BE2C (cell line): ENCODE measurements around the gene MACROD1.

Experiments used
- DNase-seq: peaks from one replicate; pipeline ENCODE4 v3.0.0-alpha.2; 2020
- H3K27me3 ChIP-seq: fragments of 250-450 bp; sonication (Bioruptor Pico); 2 replicates; pipeline ENCODE4 v1.5.1; 2020; ENCODE audit warnings: mild to moderate bottlenecking
- H3K36me3 ChIP-seq: fragments of 250-450 bp; sonication (Bioruptor Pico); 2 replicates; pipeline ENCODE4 v1.5.1; 2020; ENCODE audit warnings: mild to moderate bottlenecking
- H3K4me1 ChIP-seq: fragments of 250-450 bp; sonication (Bioruptor Pico); 2 replicates; pipeline ENCODE4 v1.5.1; 2020
- H3K4me3 ChIP-seq: 2 replicates; pipeline ENCODE4 v1.5.1; 2011; ENCODE audit warnings: low read depth, low read length
- H3K9me3 ChIP-seq: fragments of 250-450 bp; sonication (Bioruptor Pico); 2 replicates; pipeline ENCODE4 v1.5.1; 2020
- TF ChIP-seq, protein P1 (sequence below): IDR thresholded peaks from 2 replicates; pipeline ENCODE4 v1.5.1; 2012; ENCODE audit warnings: mild to moderate bottlenecking, low read depth, low read length

Gene MACROD1

DNA sequence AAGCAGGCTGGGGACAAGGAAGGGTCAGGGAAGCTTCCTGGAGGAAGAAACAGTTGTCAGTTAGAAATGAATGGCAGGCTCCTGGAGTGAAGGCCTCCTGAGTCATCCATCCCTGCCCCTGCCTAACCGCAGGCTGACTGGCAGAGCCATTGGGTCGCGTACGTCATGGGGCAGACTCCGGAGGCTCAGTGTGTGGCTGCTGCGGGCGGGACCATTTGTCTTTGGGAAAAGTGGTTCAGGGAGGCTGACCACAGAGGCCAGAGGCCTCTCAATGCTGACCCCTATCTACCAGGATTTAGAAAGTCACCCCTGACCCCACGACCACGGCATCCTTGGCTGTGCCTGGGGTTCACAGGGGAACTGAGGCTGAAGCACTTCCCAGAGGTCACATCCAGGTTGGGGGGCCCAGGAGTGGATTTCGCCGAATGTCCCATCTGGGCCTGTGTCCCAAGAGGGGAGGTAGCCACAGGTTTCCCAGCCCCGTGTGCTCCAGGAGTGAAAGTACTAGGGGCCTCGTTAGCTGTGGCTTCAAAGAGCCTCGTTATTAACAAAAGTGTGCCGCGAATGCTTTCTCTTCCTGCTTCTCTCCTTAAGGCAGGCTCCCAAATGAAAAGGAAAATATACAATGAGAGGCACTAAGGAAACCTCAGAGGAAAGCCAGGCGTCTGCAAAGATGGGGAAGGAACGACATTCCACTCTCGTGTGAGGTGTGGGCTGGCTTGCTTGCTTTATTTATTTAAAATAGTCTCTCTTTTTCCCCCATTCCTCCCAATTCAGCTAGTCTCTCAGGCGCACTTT is 71.3 kb downstream of the MACROD1 start:
- TF ChIP-seq, protein P1, sequence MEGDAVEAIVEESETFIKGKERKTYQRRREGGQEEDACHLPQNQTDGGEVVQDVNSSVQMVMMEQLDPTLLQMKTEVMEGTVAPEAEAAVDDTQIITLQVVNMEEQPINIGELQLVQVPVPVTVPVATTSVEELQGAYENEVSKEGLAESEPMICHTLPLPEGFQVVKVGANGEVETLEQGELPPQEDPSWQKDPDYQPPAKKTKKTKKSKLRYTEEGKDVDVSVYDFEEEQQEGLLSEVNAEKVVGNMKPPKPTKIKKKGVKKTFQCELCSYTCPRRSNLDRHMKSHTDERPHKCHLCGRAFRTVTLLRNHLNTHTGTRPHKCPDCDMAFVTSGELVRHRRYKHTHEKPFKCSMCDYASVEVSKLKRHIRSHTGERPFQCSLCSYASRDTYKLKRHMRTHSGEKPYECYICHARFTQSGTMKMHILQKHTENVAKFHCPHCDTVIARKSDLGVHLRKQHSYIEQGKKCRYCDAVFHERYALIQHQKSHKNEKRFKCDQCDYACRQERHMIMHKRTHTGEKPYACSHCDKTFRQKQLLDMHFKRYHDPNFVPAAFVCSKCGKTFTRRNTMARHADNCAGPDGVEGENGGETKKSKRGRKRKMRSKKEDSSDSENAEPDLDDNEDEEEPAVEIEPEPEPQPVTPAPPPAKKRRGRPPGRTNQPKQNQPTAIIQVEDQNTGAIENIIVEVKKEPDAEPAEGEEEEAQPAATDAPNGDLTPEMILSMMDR: no peak
- no peak for DNase-seq
- Histone ChIP-seq H3K9me3 (no peaks in the 10 kb centered on the region), H3K27me3 (no peaks in the 10 kb centered on the region), H3K36me3 (no peaks in the 10 kb centered on the region), H3K4me1 (0 out of 2 replicates have a peak, but pooled peaks cover 3% of the 10 kb centered on the region), H3K4me3 (no peak overlapping the region)

GRCh38 chr11:64093233-64094039 is 72.5 kb downstream of the MACROD1 start:
- Histone ChIP-seq H3K27me3 (no peaks in the 10 kb centered on the region), H3K4me3 (no peak overlapping the region), H3K4me1 (0 out of 2 replicates have a peak, but pooled peaks cover 3% of the 10 kb centered on the region), H3K36me3 (no peaks in the 10 kb centered on the region), H3K9me3 (no peaks in the 10 kb centered on the region)
- no peak for DNase-seq
- TF ChIP-seq, protein P1: no peak

- Histone ChIP-seq H3K4me3 (no peak overlapping the region), H3K9me3 (no peaks in the 10 kb centered on the region), H3K36me3 (no peaks in the 10 kb centered on the region), H3K27me3 (no peaks in the 10 kb centered on the region), H3K4me1 (0 out of 2 replicates have a peak, but pooled peaks cover 3% of the 10 kb centered on the region)
- TF ChIP-seq, protein P1: no peak
- no peak for DNase-seq
Measured at GRCh38 chr11:64092761-64093136, 73.2 kb downstream of the MACROD1 start.

DNA sequence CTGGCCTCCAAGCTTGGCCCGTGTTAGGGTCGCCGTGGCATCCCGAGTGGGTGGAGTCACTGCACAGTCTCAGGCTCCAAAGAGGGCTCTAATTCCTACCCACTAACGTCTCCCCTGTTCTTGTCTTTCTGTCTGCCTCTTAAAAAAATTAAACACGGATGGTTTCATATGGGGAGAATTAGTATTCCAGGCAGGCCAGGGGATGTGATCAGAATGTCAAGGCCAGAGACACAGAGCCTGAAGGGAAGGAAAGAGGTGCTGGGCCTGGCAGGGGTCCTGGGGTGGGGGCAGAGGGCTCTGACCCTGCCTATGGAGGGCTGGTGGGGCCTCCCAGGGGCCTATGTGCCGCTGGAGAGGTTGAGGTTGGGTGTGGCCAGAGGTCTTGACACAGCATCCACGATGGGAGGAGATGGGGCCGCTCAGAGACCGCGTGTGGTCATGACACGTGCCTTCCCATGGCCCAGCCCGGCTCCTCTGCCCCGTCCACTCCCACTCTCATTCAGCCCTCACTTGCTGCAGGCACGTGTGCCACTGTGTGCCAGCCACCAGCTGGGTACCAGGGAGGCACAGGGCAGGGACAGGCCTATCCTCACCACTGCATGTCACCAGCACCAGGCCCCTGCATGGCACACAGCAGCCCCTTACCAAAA is 73.7 kb downstream of the MACROD1 start:
- no peak for DNase-seq
- no peaks in the 10 kb centered on the region for H3K36me3 ChIP-seq
- no peaks in the 10 kb centered on the region for H3K27me3 ChIP-seq
- H3K4me1 ChIP-seq: peaks cover 3% of the 10 kb centered on the region; the same call in 1 of the 2 replicates
- TF ChIP-seq, protein P1: no peak
- no peaks in the 10 kb centered on the region for H3K9me3 ChIP-seq
- H3K4me3 ChIP-seq: no peak overlapping the region

DNA sequence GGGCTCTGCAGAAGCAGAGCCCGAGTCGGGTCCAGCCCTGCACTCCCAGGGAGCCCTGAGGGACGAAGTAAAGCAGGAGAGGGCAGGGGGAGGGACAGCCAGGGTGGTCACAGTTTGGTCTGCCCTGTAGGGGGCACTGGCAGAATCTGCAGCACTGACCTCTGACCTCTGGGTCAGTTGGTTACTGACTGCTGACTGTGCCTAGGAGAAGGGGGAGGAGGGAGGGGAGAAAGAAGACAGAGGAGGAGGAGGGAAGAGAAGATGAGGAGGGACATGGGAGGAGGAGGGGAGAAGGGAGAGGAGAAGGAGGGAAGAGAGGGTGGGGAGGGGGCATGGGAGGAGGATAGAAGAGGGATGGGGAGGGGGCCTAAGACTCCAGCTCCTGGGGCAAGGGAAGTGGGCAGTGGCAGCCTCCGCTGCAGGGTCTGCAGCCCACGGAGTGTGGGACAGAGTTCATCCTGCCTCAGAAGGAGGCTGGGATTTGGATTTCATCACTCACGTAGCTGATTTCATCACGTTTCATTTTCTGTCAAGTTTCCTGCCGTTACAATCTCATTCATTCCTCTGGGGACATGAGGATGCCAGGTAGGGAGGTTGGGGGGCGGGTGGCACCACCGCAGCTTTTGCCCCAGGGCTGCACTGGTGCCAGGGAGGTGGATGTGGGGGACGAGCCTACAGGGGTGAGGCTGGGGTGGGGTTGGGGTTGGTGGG is 75.0 kb downstream of the MACROD1 start:
- Histone ChIP-seq H3K9me3 (no peaks in the 10 kb centered on the region), H3K4me1 (peaks cover 12% of the 10 kb centered on the region), H3K36me3 (no peaks in the 10 kb centered on the region), H3K4me3 (no peak overlapping the region), H3K27me3 (no peaks in the 10 kb centered on the region)
- no peak for DNase-seq
- TF ChIP-seq, protein P1: no peak
